ENCODE data around the gene CCDC186.

Gene CCDC186

DNA sequence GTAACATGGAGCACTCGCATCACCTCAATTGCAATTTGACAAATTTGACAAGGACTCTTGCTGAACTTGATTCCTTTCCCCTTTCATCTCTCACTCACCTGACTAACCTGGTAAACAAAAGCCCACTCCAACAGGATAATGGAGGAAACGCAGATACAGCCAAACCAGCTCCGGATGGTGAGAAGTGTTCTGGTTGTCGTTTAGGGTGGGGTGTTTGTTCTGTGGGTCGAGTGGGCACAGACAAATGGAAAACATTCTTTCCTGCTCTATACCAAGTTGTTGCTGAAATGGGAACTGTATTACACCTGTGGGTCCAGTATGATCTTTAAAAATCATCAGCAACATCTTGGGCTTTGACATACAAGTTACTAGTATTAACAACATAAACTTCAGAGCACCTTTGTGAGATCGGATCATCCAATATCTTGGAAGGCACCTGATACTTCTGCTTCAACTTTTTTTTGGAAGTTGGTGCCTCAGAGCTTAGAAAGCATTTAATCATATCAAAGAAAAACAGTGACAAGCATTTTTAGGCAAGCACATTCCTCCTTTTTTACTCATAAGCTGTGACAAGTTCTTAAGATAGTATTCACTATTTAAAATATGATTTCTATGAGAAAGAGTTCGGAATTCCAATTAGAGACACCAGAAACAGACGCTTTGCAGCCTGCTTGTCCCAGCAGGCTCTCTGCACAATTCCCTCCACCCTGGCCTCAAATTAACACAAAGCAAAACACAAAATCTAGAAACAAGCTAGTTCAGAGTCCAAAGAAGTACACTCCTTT lies 58.1 kb downstream of the CCDC186 start:
- TF ChIP-seq EZH2phosphoT487 (IDR thresholded peaks at IDR 0.05; ENCODE audit: low read length) (no peak), EZH2 (optimal IDR thresholded peaks at IDR 0.05; ENCODE audit: low read depth, low read length) (no peak)
- TF ChIP-seq, protein P1, sequence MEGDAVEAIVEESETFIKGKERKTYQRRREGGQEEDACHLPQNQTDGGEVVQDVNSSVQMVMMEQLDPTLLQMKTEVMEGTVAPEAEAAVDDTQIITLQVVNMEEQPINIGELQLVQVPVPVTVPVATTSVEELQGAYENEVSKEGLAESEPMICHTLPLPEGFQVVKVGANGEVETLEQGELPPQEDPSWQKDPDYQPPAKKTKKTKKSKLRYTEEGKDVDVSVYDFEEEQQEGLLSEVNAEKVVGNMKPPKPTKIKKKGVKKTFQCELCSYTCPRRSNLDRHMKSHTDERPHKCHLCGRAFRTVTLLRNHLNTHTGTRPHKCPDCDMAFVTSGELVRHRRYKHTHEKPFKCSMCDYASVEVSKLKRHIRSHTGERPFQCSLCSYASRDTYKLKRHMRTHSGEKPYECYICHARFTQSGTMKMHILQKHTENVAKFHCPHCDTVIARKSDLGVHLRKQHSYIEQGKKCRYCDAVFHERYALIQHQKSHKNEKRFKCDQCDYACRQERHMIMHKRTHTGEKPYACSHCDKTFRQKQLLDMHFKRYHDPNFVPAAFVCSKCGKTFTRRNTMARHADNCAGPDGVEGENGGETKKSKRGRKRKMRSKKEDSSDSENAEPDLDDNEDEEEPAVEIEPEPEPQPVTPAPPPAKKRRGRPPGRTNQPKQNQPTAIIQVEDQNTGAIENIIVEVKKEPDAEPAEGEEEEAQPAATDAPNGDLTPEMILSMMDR (IDR thresholded peaks at IDR 0.05; ENCODE audit: low read length), result no peak
- DNase-seq, result no peak
- Histone ChIP-seq H3K9me2 (replicated peaks; ENCODE audit: insufficient read depth, low read length) (no peaks in the 10 kb centered on the region), H3K36me3 (replicated peaks; ENCODE audit: insufficient read depth, low read length) (no peaks in the 10 kb centered on the region), H3K27me3 (replicated peaks; ENCODE audit: insufficient read depth, low read length) (no peaks in the 10 kb centered on the region), H3K4me1 (ENCODE audit: low read length) (no peaks in the 10 kb centered on the region), H3K27ac (ENCODE audit: low read length) (no peak overlapping the region), H3K79me2 (ENCODE audit: low read length) (no peaks in the 10 kb centered on the region), H3K4me2 (ENCODE audit: low read depth, low read length) (no peak overlapping the region), H3K4me3 (ENCODE audit: low read length) (no peak overlapping the region), H3K9me3 (replicated peaks; ENCODE audit: insufficient read depth, low read length) (no peaks in the 10 kb centered on the region), H3K9ac (ENCODE audit: low read length) (no peak overlapping the region), H4K20me1 (ENCODE audit: insufficient read depth, low read length) (no peaks in the 10 kb centered on the region), H3F3A (ENCODE audit: insufficient read depth, low read length) (no peaks in the 10 kb centered on the region), H2AFZ (ENCODE audit: low read length) (no peak overlapping the region)

GRCh38 chr10:114110174-114110972 lies 63.6 kb downstream of the CCDC186 start:
- Histone ChIP-seq H3K9me3 (replicated peaks; ENCODE audit: insufficient read depth, low read length) (no peaks in the 10 kb centered on the region), H3K4me3 (ENCODE audit: low read length) (no peak overlapping the region), H4K20me1 (ENCODE audit: insufficient read depth, low read length) (no peaks in the 10 kb centered on the region), H3K9me2 (replicated peaks; ENCODE audit: insufficient read depth, low read length) (no peaks in the 10 kb centered on the region), H3K27ac (ENCODE audit: low read length) (no peak overlapping the region), H2AFZ (ENCODE audit: low read length) (no peak overlapping the region), H3K4me2 (ENCODE audit: low read depth, low read length) (no peak overlapping the region), H3K27me3 (replicated peaks; ENCODE audit: insufficient read depth, low read length) (no peaks in the 10 kb centered on the region), H3F3A (ENCODE audit: insufficient read depth, low read length) (no peaks in the 10 kb centered on the region), H3K36me3 (replicated peaks; ENCODE audit: insufficient read depth, low read length) (no peaks in the 10 kb centered on the region), H3K79me2 (ENCODE audit: low read length) (no peaks in the 10 kb centered on the region), H3K4me1 (ENCODE audit: low read length) (no peaks in the 10 kb centered on the region), H3K9ac (ENCODE audit: low read length) (no peak overlapping the region)
- no peak for TF ChIP-seq EZH2 (optimal IDR thresholded peaks at IDR 0.05; ENCODE audit: low read depth, low read length)
- TF ChIP-seq, protein P1 (IDR thresholded peaks at IDR 0.05; ENCODE audit: low read length), result peak; percentile 36
- DNase-seq, result no peak

DNA sequence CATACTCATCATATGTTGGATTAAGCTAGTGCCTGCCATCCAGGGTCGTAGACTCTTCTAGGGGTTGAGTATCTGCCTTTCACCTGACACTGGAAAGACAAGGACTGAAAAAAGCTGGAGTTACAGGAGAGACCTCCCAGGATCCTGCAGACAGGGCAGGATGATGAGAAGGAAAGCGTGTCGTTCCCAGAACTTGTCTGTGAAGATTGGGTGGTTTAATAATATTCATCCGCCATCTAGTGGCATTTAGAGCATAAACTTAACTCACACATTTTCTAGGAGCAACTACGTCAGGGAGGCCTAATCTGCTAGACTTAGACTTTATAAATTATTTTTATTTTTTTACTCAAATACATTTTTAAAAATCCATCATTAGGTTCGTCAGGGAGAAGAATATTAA lies 70.7 kb downstream of the CCDC186 start:
- Histone ChIP-seq H3K9me2 (replicated peaks; ENCODE audit: insufficient read depth, low read length) (no peaks in the 10 kb centered on the region), H3K27ac (ENCODE audit: low read length) (no peak overlapping the region), H3F3A (ENCODE audit: insufficient read depth, low read length) (0 out of 2 replicates have a peak, but pooled peaks cover 3% of the 10 kb centered on the region), H3K9me3 (replicated peaks; ENCODE audit: insufficient read depth, low read length) (no peaks in the 10 kb centered on the region), H3K36me3 (replicated peaks; ENCODE audit: insufficient read depth, low read length) (no peaks in the 10 kb centered on the region), H3K27me3 (replicated peaks; ENCODE audit: insufficient read depth, low read length) (no peaks in the 10 kb centered on the region), H3K4me1 (ENCODE audit: low read length) (peaks cover 15% of the 10 kb centered on the region), H3K79me2 (ENCODE audit: low read length) (no peaks in the 10 kb centered on the region), H3K4me2 (ENCODE audit: low read depth, low read length) (no peak overlapping the region), H3K9ac (ENCODE audit: low read length) (no peak overlapping the region), H4K20me1 (ENCODE audit: insufficient read depth, low read length) (no peaks in the 10 kb centered on the region), H3K4me3 (ENCODE audit: low read length) (no peak overlapping the region), H2AFZ (ENCODE audit: low read length) (no peak overlapping the region; the same call in 1 of the 2 replicates)
- DNase-seq, result peak; percentile 41
- TF ChIP-seq EZH2phosphoT487 (IDR thresholded peaks at IDR 0.05; ENCODE audit: low read length) (no peak), EZH2 (optimal IDR thresholded peaks at IDR 0.05; ENCODE audit: low read depth, low read length) (no peak)
- TF ChIP-seq, protein P1 (IDR thresholded peaks at IDR 0.05; ENCODE audit: low read length), result peak; percentile 52

All from MM.1S (cell line).